ENCODE data around the gene PYCR2.

Gene PYCR2

GRCh38 chr1:225876900-225877510, 47.0 kb downstream of the PYCR2 start:
- no peak for DNase-seq (ENCODE audit: low read depth in 2 of 2)

GRCh38 chr1:225875044-225875815, 48.8 kb downstream of the PYCR2 start:
- no peak for DNase-seq (ENCODE audit: low read depth in 2 of 2)

- DNase-seq (ENCODE audit: low read depth in 2 of 2), result no peak
These were observed 49.6 kb downstream of the PYCR2 start for GRCh38 chr1:225874431-225874830.

GRCh38 chr1:225873281-225873850, 50.7 kb downstream of the PYCR2 start:
- DNase-seq (ENCODE audit: low read depth in 2 of 2), result no peak

GRCh38 chr1:225872075-225872430, 52.0 kb downstream of the PYCR2 start:
- DNase-seq (ENCODE audit: low read depth in 2 of 2), result no peak

GRCh38 chr1:225871359-225872074, 52.5 kb downstream of the PYCR2 start:
- DNase-seq (ENCODE audit: low read depth in 2 of 2), result no peak

- no peak for DNase-seq (ENCODE audit: low read depth in 2 of 2)
These were observed 53.1 kb downstream of the PYCR2 start for GRCh38 chr1:225870911-225871310.

Measured in stimulated activated CD8-positive, alpha-beta memory T cell treated with anti-CD3 and anti-CD28 coated beads, Interleukin-2, amount 100 ng/mL, for 48 hours (primary cell).